Kidney tubule cell (primary cell): ENCODE measurements around the gene EHD4.

Source experiments
- DNase-seq: peaks from one replicate; pipeline ENCODE4 v3.0.0-alpha.2; 2018; ENCODE audit warnings: low spot score

The EHD4 gene

GRCh38 chr15:41860049-41860828 lies 112.1 kb downstream of the EHD4 start:
- no peak for DNase-seq

- no peak for DNase-seq
These were observed 113.6 kb downstream of the EHD4 start for GRCh38 chr15:41858756-41859155.

GRCh38 chr15:41857316-41857715 lies 115.0 kb downstream of the EHD4 start:
- DNase-seq = no peak

DNA sequence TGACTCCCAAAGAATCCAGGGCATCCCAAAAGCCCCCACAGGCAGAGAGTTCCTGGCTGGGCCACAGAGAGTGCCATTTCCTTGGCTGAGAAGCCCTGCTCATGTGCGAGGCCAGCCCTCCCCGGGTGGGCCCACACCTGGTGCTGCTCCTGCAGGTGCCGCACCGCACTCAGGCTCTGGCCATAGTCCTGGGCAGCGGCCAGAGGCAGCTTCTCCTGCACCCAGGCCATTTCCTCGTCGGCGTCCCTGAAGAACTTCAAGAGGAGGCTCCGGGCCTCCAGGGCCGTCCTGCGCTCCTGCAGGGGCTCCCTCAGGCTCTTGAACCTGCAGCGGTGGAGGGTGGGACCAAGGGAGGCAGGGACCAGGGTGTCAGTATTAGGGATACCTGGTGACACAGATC lies 115.6 kb downstream of the EHD4 start:
- no peak for DNase-seq

DNA sequence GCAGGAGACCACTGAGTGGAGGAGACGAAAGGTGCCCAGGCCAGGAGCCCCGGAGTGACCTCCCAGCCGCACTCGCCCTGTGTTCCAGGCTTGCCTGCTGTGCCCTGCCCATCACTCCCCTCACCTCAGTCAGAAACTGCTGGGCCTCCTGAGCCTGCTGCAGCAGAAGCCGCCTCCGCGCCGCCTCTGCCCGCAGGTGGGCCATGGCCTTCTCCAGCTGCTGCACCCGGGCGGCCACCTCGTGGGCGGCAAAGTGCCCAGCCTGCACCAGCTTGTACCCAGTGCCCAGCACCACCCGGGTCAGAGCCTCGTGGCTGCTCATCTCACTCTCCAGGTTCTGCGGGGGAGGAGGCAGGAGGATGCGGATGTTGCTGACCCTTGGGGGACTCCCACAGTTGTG lies 116.1 kb downstream of the EHD4 start:
- no peak for DNase-seq

DNA sequence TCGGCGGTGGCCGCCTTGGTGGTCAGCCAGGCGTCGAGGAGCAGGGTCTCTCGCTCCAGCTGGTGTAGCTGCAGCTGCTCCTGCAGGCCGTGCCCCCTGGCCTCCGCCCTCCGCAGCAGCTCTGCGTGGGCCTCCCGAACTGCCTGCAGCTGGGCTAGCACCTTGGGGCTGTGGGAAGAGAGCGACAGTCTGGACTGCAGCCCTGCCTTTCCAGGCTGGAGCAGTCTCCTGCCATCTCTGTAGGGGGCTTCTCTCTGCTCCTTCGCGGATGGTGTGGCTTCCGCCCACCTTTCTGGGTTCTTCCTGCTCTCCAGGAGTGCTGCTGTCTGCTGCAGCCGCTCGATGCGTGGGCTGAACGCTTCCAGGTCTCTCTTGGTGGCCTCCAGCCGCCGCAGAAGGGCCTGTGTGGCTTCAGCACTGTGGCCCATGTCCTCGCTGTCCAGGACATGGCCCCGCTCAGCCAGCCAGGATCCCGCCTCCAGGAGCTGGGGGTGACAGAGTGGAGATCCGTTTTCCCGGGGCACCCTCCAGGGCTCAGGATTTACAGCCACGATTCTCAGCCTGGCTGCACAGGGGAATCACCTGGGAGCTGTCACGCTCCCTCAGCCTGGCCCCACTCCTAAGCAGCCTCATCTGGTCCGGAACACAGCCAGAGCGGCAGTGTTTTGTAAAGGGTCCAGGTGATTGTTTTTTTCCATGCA lies 116.9 kb downstream of the EHD4 start:
- no peak for DNase-seq

GRCh38 chr15:41854443-41854842 lies 117.9 kb downstream of the EHD4 start:
- no peak for DNase-seq

- DNase-seq = no peak
These were observed 118.5 kb downstream of the EHD4 start for GRCh38 chr15:41853831-41854230.

DNA sequence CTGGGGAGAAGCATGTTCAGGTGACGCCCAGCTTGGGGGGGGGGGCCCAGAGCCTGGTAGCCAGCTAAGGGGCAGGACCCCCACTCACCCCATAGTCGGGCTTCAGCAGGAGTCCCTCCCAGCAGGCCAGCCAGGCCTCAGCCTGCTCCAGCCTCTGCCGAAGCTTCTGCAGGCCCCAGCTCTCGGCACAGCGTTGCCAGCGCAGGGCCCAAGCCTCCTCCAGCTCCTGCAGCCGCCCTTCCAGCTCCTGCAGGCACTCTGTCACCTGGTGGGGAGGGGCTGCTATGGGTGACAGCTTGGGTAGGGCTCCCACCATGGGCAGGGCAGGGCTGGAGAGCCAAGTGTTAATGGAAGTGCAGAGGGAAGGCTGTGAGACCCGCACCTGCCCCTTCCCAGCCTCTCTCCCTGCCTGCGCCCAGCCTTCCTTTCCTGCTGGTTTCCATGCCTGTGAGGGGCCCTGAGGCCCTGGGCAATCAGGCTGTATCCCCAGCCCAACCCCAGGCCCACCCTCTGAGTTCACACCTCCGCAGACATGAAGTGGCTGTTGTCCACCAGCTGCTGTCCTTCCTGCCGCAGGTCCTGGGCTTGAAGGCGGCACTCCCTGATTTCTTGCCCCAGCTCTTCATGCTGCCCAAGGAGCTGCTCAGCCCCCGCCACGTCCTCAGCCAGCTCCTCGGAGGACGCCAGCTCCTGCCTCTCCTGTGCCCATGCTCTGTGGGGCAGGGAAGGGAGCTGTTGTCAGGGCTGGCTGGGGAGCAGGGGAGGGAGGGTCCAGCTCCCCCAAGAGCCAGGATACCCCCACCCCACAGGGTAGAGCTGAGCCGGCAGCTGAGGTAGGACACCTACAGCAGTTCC lies 119.4 kb downstream of the EHD4 start:
- DNase-seq = no peak

DNA sequence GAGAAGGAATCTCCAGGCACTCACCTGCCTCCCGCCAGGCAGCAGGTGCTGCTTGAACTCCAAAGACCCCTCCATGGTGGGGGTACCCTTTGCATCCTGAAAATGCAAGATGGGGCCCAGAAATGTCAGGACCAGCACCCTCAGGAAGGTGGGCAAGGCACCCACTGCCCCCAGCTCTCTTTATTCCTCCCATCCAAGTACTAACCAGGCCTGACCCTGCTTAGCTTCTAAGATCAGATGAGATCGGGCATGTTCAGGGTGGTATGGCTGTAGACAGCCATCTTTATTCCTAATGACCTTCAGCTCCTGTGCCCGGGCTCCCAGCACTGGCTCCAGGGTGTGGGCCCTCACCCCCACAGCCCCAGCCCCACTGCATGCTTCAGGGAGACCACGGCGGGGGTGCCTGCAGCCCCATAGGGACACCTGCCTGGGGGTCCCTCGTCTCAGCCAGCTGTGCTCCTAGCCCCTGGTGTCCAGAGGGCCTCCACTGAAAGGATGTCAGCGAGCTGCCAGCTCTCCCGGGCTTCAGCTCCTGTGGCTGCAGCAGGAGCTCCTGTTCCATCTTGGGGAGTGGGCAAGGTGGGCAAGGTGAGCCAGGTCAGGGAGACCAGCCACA lies 120.5 kb downstream of the EHD4 start:
- no peak for DNase-seq

DNA sequence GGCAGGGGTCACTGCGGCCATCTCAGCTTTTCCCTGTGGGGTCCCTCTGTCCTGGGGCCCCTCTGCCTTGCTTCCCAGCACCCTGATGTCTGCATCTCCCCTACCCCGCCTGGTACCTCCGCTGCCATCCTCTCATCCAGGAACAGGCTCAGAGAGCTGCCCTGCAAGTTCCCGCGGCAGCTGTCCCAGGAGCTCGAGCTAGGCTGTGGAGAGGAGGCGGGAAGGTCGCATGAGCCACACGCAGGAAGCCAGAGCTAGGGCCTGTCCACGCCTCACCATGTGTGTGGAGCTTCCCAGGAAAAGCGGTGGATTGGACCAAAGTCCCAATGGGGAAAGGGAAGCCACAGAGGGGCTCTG lies 121.2 kb downstream of the EHD4 start:
- no peak for DNase-seq

- DNase-seq = no peak
These were observed 121.7 kb downstream of the EHD4 start for GRCh38 chr15:41850482-41851166.

DNA sequence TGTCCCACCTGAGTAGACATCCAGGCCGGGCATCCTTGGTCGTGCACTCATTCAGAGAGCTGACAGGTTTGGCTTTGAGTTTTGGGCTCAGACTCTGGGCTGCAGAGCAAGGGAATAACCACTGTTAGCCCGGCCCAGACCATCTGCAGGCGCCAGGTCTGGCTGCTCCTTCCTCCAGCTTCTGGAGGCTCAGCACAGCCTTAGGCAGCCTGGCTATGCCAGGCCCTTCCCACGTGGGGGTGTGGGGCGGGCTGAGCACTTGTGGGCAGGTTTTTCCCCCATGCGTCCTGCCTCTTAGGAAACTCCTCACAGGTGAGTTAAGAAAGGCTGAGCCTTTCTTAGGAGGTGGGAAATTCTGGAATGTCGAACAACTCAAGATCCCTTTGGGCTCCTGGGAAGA lies 122.5 kb downstream of the EHD4 start:
- DNase-seq = no peak

- DNase-seq = no peak
These were observed 123.2 kb downstream of the EHD4 start for GRCh38 chr15:41849204-41849603.

DNA sequence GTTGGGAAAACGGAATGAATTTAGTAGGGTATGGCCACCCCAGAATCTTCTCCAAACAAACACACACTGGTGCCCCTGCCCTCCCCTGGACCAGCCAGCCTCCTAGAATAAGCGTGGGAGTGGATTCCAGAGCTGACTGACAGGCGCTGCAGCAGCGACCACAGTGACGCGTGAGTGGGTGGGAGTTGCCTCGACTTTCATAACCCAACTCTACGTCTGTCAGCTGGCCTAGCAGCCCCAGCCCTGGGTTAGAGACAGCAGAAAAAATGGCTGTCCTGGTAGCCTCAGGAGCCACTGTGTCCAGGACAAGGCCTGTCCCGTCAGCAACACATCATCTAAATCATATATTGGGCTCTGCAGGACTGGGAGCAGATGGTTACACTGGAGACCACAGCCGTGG lies 123.7 kb downstream of the EHD4 start:
- no peak for DNase-seq

- DNase-seq = no peak
These were observed 124.4 kb downstream of the EHD4 start for GRCh38 chr15:41847981-41848380.

GRCh38 chr15:41847206-41847605 lies 125.2 kb downstream of the EHD4 start:
- DNase-seq = no peak
